ENCODE measurements around the gene DDX39A.
A peak's percentile ranks its signal among the peaks of the same experiment; 100 is the strongest.
"Not testable (repeated sequence)": the region's sequence is repeated elsewhere in the genome, so short reads cannot be mapped to it uniquely, and the experiment has no call there.

The DDX39A gene

GRCh38 chr19:14419106-14419813 lies at the start of gene DDX39A:
TSS of gene DDX39A (minus strand) at chr19:14419341. CDS start at chr19:14413220, 6,121 bp downstream.
- ChIA-PET CTCF (no interaction called here), POLR2A (interaction anchor here (1.0 to 1.4 kb wide), 3 partner anchors 10 to 15 kb away, joined by 3 to 4 read pairs (median 4); no protein-coding TSS in a partner anchor)
- peak; percentile 96 for DNase-seq (ENCODE audit: extremely low spot score)
- TF ChIP-seq ZNF384 (IDR thresholded peaks at IDR 0.05) (no peak), NFRKB (IDR thresholded peaks at IDR 0.05) (no peak), HDGF (IDR thresholded peaks at IDR 0.05; ENCODE audit: borderline replicate concordance) (no peak), TARDBP (IDR thresholded peaks at IDR 0.05) (no peak), FOXK2 (IDR thresholded peaks at IDR 0.05) (no peak), L3MBTL2 (conservative IDR thresholded peaks at IDR 0.05) (peak; percentile 97), PKNOX1 (IDR thresholded peaks at IDR 0.05) (peak; percentile 99)

- CTCF ChIA-PET: interaction anchor here (0.7 to 1.0 kb wide), 2 partner anchors 12 to 1106 kb away, joined by 3 read pairs; no protein-coding TSS in a partner anchor
- DNase-seq (ENCODE audit: extremely low spot score): no peak
- TF ChIP-seq TARDBP (IDR thresholded peaks at IDR 0.05) (no peak), SUZ12 (IDR thresholded peaks at IDR 0.05) (no peak), HDGF (IDR thresholded peaks at IDR 0.05; ENCODE audit: borderline replicate concordance) (no peak), NFRKB (IDR thresholded peaks at IDR 0.05) (no peak), ELF4 (IDR thresholded peaks at IDR 0.05) (no peak), LEF1 (IDR thresholded peaks at IDR 0.05; ENCODE audit: borderline replicate concordance) (no peak)
- POLR2A ChIA-PET: no interaction called here
Observed at GRCh38 chr19:14467816-14468215, 48.7 kb upstream of the DDX39A start.

- no peak for DNase-seq (ENCODE audit: extremely low spot score)
- POLR2A ChIA-PET: no interaction called here
- TF ChIP-seq NFRKB (IDR thresholded peaks at IDR 0.05): no peak
- TF ChIP-seq BHLHE40 (IDR thresholded peaks at IDR 0.05; ENCODE audit: borderline replicate concordance): no peak
- no peak for TF ChIP-seq LEF1 (IDR thresholded peaks at IDR 0.05; ENCODE audit: borderline replicate concordance)
- TF ChIP-seq L3MBTL2 (conservative IDR thresholded peaks at IDR 0.05): no peak
- no peak for TF ChIP-seq FOXK2 (IDR thresholded peaks at IDR 0.05)
- TF ChIP-seq ELF4 (IDR thresholded peaks at IDR 0.05): no peak
- no peak for TF ChIP-seq CTBP1 (IDR thresholded peaks at IDR 0.05; ENCODE audit: borderline replicate concordance)
- TF ChIP-seq ARNT (IDR thresholded peaks at IDR 0.05): no peak
- TF ChIP-seq PKNOX1 (IDR thresholded peaks at IDR 0.05): no peak
- TF ChIP-seq FOXM1 (IDR thresholded peaks at IDR 0.05; ENCODE audit: borderline replicate concordance): no peak
- TF ChIP-seq TARDBP (IDR thresholded peaks at IDR 0.05): no peak
- no peak for TF ChIP-seq SUZ12 (IDR thresholded peaks at IDR 0.05)
- no peak for TF ChIP-seq ZNF384 (IDR thresholded peaks at IDR 0.05)
- no peak for TF ChIP-seq FOXA1 (IDR thresholded peaks at IDR 0.05)
- TF ChIP-seq HDGF (IDR thresholded peaks at IDR 0.05; ENCODE audit: borderline replicate concordance): no peak
- TF ChIP-seq SP1 (IDR thresholded peaks at IDR 0.05): no peak
- CTCF ChIA-PET: interaction anchor here (0.7 to 1.0 kb wide), 2 partner anchors 13 to 1106 kb away, joined by 3 read pairs; no protein-coding TSS in a partner anchor
Observed at GRCh38 chr19:14467391-14467790, 48.2 kb upstream of the DDX39A start.

- ChIA-PET POLR2A (no interaction called here), CTCF (no interaction called here)
- TF ChIP-seq LEF1 (IDR thresholded peaks at IDR 0.05; ENCODE audit: borderline replicate concordance) (no peak), SP1 (IDR thresholded peaks at IDR 0.05) (no peak), FOXM1 (IDR thresholded peaks at IDR 0.05; ENCODE audit: borderline replicate concordance) (no peak), L3MBTL2 (conservative IDR thresholded peaks at IDR 0.05) (no peak), NFRKB (IDR thresholded peaks at IDR 0.05) (no peak), BHLHE40 (IDR thresholded peaks at IDR 0.05; ENCODE audit: borderline replicate concordance) (no peak), FOXK2 (IDR thresholded peaks at IDR 0.05) (no peak), FOXA1 (IDR thresholded peaks at IDR 0.05) (no peak), SUZ12 (IDR thresholded peaks at IDR 0.05) (no peak), ARNT (IDR thresholded peaks at IDR 0.05) (no peak), PKNOX1 (IDR thresholded peaks at IDR 0.05) (no peak), TARDBP (IDR thresholded peaks at IDR 0.05) (no peak), ELF4 (IDR thresholded peaks at IDR 0.05) (no peak), HDGF (IDR thresholded peaks at IDR 0.05; ENCODE audit: borderline replicate concordance) (no peak), ZNF384 (IDR thresholded peaks at IDR 0.05) (no peak), CTBP1 (IDR thresholded peaks at IDR 0.05; ENCODE audit: borderline replicate concordance) (no peak)
Observed at GRCh38 chr19:14463747-14464146, 44.6 kb upstream of the DDX39A start.

GRCh38 chr19:14462401-14462800 lies 43.3 kb upstream of the DDX39A start:
- CTCF ChIA-PET; DNase-seq (ENCODE audit: extremely low spot score); POLR2A ChIA-PET: not testable (repeated sequence)

More at GRCh38 chr19:14463747-14464146, 44.6 kb upstream of the DDX39A start:
- no peak for DNase-seq (ENCODE audit: extremely low spot score)

- no peak for DNase-seq (ENCODE audit: extremely low spot score)
- CTCF ChIA-PET: no interaction called here
Observed at GRCh38 chr19:14460935-14461334, 41.8 kb upstream of the DDX39A start.

More at GRCh38 chr19:14460935-14461334, 41.8 kb upstream of the DDX39A start:
- no peak for TF ChIP-seq HDGF (IDR thresholded peaks at IDR 0.05; ENCODE audit: borderline replicate concordance)
- no peak for TF ChIP-seq SUZ12 (IDR thresholded peaks at IDR 0.05)
- TF ChIP-seq NFRKB (IDR thresholded peaks at IDR 0.05): no peak
- no peak for TF ChIP-seq SP1 (IDR thresholded peaks at IDR 0.05)
- TF ChIP-seq BHLHE40 (IDR thresholded peaks at IDR 0.05; ENCODE audit: borderline replicate concordance): no peak
- TF ChIP-seq PKNOX1 (IDR thresholded peaks at IDR 0.05): no peak
- no peak for TF ChIP-seq FOXK2 (IDR thresholded peaks at IDR 0.05)
- no peak for TF ChIP-seq FOXM1 (IDR thresholded peaks at IDR 0.05; ENCODE audit: borderline replicate concordance)
- no peak for TF ChIP-seq ARNT (IDR thresholded peaks at IDR 0.05)
- no peak for TF ChIP-seq ZNF384 (IDR thresholded peaks at IDR 0.05)
- no peak for TF ChIP-seq FOXA1 (IDR thresholded peaks at IDR 0.05)
- no peak for TF ChIP-seq LEF1 (IDR thresholded peaks at IDR 0.05; ENCODE audit: borderline replicate concordance)
- no peak for TF ChIP-seq CTBP1 (IDR thresholded peaks at IDR 0.05; ENCODE audit: borderline replicate concordance)
- POLR2A ChIA-PET: no interaction called here

Measured in HEK293T (cell line).